HepG2 (cell line): ENCODE results near the gene PCIF1. TPM values are rescaled to one million over a fixed set of nuclear protein-coding genes. Genes with fewer than 3 reads are reported as not detected.

ENCODE experiments used
- AFF4 ChIP-seq: sonication (generic); formaldehyde crosslinking; IDR thresholded peaks from 2 replicates; pipeline ENCODE4 v1.4.0; 2020; ENCODE audit warnings: missing genetic modification reagents
- ARHGAP35 ChIP-seq: sonication (generic); formaldehyde crosslinking; IDR thresholded peaks from 2 replicates; pipeline ENCODE4 v1.9.0; 2022; ENCODE audit warnings: mild to moderate bottlenecking, inconsistent platforms, moderate library complexity, missing genetic modification reagents, borderline replicate concordance
- ARID5B ChIP-seq: IDR thresholded peaks from 2 replicates; pipeline ENCODE4 v1.4.0; 2020; ENCODE audit warnings: mild to moderate bottlenecking, missing genetic modification reagents
- CENPX ChIP-seq: sonication (generic); formaldehyde crosslinking; IDR thresholded peaks from 2 replicates; pipeline ENCODE4 v1.9.0; 2021; ENCODE audit warnings: mild to moderate bottlenecking, missing genetic modification reagents, moderate library complexity
- ETV6 ChIP-seq: sonication (generic); formaldehyde crosslinking; conservative IDR thresholded peaks from 2 replicates; pipeline ENCODE4 v1.4.0; 2020; ENCODE audit warnings: missing genetic modification reagents
- ISL2 ChIP-seq: sonication (generic); formaldehyde crosslinking; IDR thresholded peaks from 2 replicates; pipeline ENCODE4 v1.5.0; 2020; ENCODE audit warnings: missing genetic modification reagents
- JUND ChIP-seq: sonication (generic); formaldehyde crosslinking; IDR thresholded peaks from 2 replicates; pipeline ENCODE4 v1.8.0; 2022; ENCODE audit warnings: mild to moderate bottlenecking, missing genetic modification reagents
- KIAA2018 ChIP-seq: sonication (generic); formaldehyde crosslinking; IDR thresholded peaks from 2 replicates; pipeline ENCODE4 v1.5.0; 2020; ENCODE audit warnings: mild to moderate bottlenecking, missing genetic modification reagents, borderline replicate concordance
- NCOA2 ChIP-seq: sonication (generic); formaldehyde crosslinking; IDR thresholded peaks from 2 replicates; pipeline ENCODE4 v1.8.0; 2022; ENCODE audit warnings: inconsistent platforms
- SMYD3 ChIP-seq: sonication (generic); formaldehyde crosslinking; IDR thresholded peaks from 2 replicates; pipeline ENCODE4 v1.8.1; 2023; ENCODE audit warnings: mild to moderate bottlenecking, missing genetic modification reagents
- XRCC5 ChIP-seq: fragments of 200-400 bp; formaldehyde crosslinking; optimal IDR thresholded peaks from 2 replicates; pipeline ENCODE3; 2017; ENCODE audit warnings: mild to moderate bottlenecking, low read length
- YY1 ChIP-seq: IDR thresholded peaks from 2 replicates; pipeline ENCODE4 v1.6.1; 2011; ENCODE audit warnings: low read length, low read depth, moderate library complexity, mild to moderate bottlenecking; ENCODE audit not compliant: insufficient read depth, insufficient replicate concordance
- ZBTB7B ChIP-seq: sonication (generic); formaldehyde crosslinking; IDR thresholded peaks from 2 replicates; pipeline ENCODE4 v1.4.0; 2020; ENCODE audit warnings: missing genetic modification reagents
- ZNF256 ChIP-seq: sonication (generic); formaldehyde crosslinking; conservative IDR thresholded peaks from 2 replicates; pipeline ENCODE4 v1.4.0; 2020; ENCODE audit warnings: missing genetic modification reagents
- polyA plus RNA-seq, 8 experiments: library from polyadenylated mRNA; depleted of rRNA in 3 of 8; stranded (reverse) in 7 of 8; unstranded in 1 of 8; fragments of >200 nt; fragmentation: Illumina TruSeq in 4 of 8; extraction: Trizol in 4 of 8; gene quantifications; 2 replicates each; pipeline versions ENCODE4 v1.2.1 to v1.2.3, GENCODE V29; 2011 to 2016; ENCODE audit warnings: low read depth in 4 of 8, missing spikeins in 1 of 8, mixed read lengths in 1 of 8; ENCODE audit not compliant: insufficient read depth in 1 of 8
- total RNA-seq, 5 experiments: library from RNA; depleted of rRNA; stranded (reverse); fragments of >200 nt; fragmentation: Illumina TruSeq; extraction: Trizol; gene quantifications; 2 replicates each; pipeline ENCODE4 v1.2.3, GENCODE V29; 2016; ENCODE audit warnings: low read depth in 1 of 5

PCIF1 gene
- total and polyA plus RNA-seq, 2 of the 13 experiments (the other 11 are each of a cell fraction or from before 2014, with no cell fraction given), result 20.9 to 24.4 TPM

DNA sequence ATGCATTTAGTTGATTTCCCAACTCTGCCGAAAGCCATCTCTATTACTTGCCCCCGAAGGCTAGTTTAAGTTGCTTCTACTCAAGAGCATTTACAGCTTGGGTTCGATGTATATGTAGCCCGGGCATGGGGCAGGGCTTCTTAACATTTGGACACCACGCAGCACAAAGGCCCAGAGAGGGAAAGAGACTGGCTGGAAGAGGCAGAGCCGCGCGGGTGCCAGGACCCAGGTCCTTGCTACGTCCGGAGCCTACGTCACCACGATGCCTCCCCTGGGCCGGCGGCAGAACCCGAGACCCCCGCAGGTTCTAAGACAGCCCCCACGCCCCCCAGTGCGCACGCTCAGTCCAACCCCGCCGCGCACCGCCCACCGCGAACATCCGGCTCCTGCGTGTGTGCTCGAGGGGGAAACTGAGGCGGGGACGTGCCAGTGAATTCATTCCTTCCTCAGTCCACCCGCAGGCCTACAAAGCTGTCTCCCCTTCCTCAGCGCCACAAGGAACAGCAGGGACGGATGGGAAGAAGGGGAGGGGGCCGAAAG lies 367 bp upstream of the PCIF1 start (continued):
- TF ChIP-seq AFF4 (CRISPR knock-in tag) (no peak), JUND (CRISPR knock-in tag) (no peak), CENPX (no peak), ARID5B (CRISPR knock-in tag) (no peak), ZNF256 (CRISPR knock-in tag) (no peak), SMYD3 (CRISPR knock-in tag) (0 out of 2 replicates have a peak, but pooled peaks have one; percentile 78), ETV6 (CRISPR knock-in tag) (no peak), XRCC5 (no peak), ISL2 (no peak), ARHGAP35 (CRISPR knock-in tag) (no peak), YY1 (no peak), KIAA2018 (CRISPR knock-in tag) (peak; percentile 34; the same call in 1 of the 2 replicates), NCOA2 (no peak), ZBTB7B (peak; percentile 65)
